GM04504 (cell line): ENCODE results near the gene SLC25A23.

Experiments
- DNase-seq: peaks from one replicate; pipeline ENCODE4 v3.0.0-alpha.2; 2012; ENCODE audit warnings: low read depth

The SLC25A23 gene

GRCh38 chr19:6481541-6482342 lies 22.1 kb upstream of the SLC25A23 start, which contains the start of gene DENND1C:
Gene DENND1C, minus strand, starts transcription at chr19:6481787. Its CDS starts 92 bp downstream, at chr19:6481695.
- DNase-seq = no peak

GRCh38 chr19:6480848-6481415 lies 21.3 kb upstream of the SLC25A23 start:
- no peak for DNase-seq

- DNase-seq = no peak
Measured at GRCh38 chr19:6479836-6480398, 20.3 kb upstream of the SLC25A23 start.

- no peak for DNase-seq
Measured at GRCh38 chr19:6478815-6479214, 19.2 kb upstream of the SLC25A23 start.

GRCh38 chr19:6476896-6477431 lies 17.4 kb upstream of the SLC25A23 start:
- DNase-seq = no peak

- no peak for DNase-seq
Measured at GRCh38 chr19:6476155-6476895, 16.7 kb upstream of the SLC25A23 start.

GRCh38 chr19:6475321-6476108 lies 15.9 kb upstream of the SLC25A23 start:
- no peak for DNase-seq

GRCh38 chr19:6473647-6474046 lies 14.1 kb upstream of the SLC25A23 start:
- no peak for DNase-seq

- DNase-seq = no peak
Measured at GRCh38 chr19:6472713-6473112, 13.1 kb upstream of the SLC25A23 start.

GRCh38 chr19:6471076-6471475 lies 11.5 kb upstream of the SLC25A23 start:
- no peak for DNase-seq

- DNase-seq = no peak
Measured at GRCh38 chr19:6470173-6470572, 10.6 kb upstream of the SLC25A23 start.

- no peak for DNase-seq
Measured at GRCh38 chr19:6467384-6467783, 7.8 kb upstream of the SLC25A23 start.

- no peak for DNase-seq
Measured at GRCh38 chr19:6466526-6467248, 7.1 kb upstream of the SLC25A23 start.

- DNase-seq = no peak
Measured at GRCh38 chr19:6465663-6466062, 6.1 kb upstream of the SLC25A23 start.

- no peak for DNase-seq
Measured at GRCh38 chr19:6465006-6465405, 5.4 kb upstream of the SLC25A23 start.

- DNase-seq = no peak
Measured at GRCh38 chr19:6464070-6464873, 4.7 kb upstream of the SLC25A23 start, which contains the start of gene CRB3. Gene CRB3, plus strand, starts transcription at chr19:6464271. Its CDS starts 431 bp downstream, at chr19:6464702.

- DNase-seq = peak; percentile 93
Measured at GRCh38 chr19:6460099-6460884, 700 bp upstream of the SLC25A23 start.

- no peak for DNase-seq
Measured at GRCh38 chr19:6458695-6459261, 814 bp downstream of the SLC25A23 start.
